COLO668 (cell line): ENCODE results near the gene CERK.
A peak's percentile ranks its signal among the peaks of the same experiment; 100 is the strongest.
"Not testable (repeated sequence)": the region's sequence is repeated elsewhere in the genome, so short reads cannot be mapped to it uniquely, and the experiment has no call there.

ENCODE experiments used
- DNase-seq: peaks from one replicate; lab custom pipeline; 2025; ENCODE audit not compliant: unreplicated experiment; lab: John Stamatoyannopoulos, UW

The CERK gene, protein sequence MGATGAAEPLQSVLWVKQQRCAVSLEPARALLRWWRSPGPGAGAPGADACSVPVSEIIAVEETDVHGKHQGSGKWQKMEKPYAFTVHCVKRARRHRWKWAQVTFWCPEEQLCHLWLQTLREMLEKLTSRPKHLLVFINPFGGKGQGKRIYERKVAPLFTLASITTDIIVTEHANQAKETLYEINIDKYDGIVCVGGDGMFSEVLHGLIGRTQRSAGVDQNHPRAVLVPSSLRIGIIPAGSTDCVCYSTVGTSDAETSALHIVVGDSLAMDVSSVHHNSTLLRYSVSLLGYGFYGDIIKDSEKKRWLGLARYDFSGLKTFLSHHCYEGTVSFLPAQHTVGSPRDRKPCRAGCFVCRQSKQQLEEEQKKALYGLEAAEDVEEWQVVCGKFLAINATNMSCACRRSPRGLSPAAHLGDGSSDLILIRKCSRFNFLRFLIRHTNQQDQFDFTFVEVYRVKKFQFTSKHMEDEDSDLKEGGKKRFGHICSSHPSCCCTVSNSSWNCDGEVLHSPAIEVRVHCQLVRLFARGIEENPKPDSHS

DNA sequence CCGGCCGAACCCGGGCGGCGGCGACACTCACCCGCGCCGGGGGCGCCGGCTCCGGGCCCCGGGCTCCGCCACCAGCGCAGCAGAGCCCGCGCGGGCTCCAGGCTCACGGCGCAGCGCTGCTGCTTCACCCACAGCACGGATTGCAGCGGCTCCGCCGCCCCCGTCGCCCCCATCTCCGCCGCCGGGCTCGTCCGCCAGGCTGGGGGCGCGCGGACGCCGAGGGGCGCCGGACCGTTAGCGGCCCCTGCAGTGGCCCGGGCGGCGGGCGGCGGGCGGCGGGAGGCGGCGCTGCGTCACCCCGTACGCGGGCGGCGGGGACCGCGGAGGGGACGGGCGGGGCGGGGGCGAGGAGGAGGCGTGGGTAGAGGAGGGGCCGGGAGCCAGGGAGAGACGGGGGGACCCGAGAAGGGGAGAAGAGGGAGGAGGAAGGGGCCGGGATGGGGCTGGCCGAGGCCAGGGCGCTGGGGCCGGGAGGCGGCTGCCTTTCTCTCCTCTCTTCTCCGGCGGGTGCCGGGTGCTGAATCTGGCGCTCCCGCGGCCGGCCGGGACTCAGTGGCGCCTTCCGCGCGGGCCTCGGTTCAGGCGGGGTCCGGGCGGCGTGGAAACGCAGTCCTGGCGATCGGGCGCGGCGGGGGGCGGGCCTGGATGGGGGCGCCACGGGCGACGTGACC is at the start of gene CERK:
Gene CERK, minus strand, starts transcription at position 277 of the 671 bp plus-strand sequence. Its CDS starts 104 bp downstream, at position 173.
- DNase-seq, result peak; percentile 74

DNA sequence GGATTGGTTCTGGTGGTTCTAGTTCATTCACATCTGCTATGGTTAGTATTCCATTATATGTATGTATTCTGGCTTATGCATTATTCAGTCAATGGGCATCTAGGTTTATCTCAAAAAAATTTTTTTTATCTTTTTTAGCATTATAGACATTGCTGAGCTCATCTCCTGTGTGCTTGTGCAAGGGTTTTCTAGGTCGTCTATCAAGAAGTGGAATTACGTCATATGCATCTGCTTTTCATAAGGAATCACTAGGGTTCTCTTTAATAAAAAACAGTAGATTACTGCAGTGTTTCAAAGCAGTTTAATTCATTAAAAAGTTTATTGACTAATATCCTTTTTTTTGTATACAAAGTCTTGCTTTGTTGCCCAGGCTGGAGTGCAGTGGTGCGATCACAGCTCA is 45.7 kb upstream of the CERK start:
- DNase-seq, result no peak

DNA sequence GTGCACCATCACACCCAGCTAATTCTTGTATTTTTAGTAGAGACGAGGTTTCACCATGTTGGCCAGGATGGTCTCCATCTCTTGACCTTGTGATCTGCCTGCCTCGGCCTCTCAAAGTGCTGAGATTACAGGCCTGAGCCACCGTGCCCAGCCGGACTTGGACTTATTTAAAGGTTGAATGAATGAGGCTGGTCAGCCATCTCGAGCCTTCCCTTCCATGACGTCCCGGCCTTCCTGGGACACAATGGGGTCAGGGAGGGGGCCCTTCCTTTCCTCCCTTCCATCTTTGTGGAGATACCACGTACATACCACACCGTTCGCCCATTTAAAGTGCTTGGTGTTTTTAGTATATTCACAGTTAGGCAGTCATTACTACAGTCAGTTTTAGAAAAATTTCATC is 44.1 kb upstream of the CERK start:
- DNase-seq, result not testable (repeated sequence)

DNA sequence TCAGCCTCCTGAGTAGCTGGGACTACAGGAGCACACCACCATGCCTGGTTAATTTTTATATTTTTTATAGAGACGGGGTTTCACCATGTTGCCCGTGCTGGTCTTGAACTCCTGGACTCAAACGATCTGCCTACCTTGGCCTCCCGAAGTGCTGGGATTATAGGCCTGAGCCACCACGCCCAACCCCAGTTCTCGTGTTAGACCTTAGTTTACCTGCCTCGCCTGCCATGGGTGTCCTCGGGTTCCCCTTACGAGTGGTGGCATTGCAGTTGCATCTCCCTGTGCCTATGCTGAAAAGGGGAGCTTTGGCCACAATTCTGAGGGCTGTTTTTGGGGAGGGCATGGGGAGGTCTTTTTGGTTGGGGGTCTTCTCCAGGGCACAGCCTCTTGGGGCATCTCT is 43.2 kb upstream of the CERK start:
- no peak for DNase-seq

DNA sequence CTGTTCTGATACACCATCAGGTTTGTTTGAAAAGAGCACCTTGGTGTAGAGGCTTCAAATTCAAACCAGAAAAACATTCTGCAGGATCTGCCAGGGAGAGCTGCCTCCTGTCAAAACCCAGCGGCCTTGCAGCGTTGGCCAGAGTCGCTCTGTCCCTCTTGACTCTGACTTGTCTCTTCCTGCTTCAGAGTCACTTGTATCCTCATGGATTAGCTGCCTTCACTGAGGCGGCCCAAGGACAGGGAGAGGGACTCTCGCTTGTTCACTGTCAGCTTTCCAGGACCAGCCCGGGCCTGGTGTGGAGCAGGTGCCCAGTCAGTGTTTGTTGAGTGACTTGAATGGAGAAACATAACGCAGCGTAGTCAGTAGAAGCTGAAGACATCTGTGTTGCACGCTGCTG is 42.4 kb upstream of the CERK start:
- DNase-seq, result no peak

DNA sequence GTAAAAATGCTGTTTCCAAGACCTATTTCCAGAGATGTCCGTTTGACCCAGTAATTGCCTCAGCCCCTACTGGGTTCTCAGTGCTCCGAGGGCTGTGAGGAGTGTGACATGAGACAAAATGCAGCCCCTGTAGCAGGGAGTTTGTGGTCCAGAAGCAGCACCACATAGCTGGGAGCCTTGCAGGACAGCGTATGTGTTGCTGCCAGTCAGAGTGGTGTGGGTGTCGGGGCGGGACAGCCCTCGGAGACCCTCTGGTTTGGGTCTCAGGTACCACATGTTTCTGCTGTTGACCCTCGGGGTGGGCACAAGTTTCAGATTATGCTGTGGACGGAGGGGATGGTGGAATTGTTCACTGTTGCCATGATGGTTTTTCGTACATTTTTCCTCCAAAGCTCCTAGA is 41.6 kb upstream of the CERK start:
- DNase-seq, result no peak

DNA sequence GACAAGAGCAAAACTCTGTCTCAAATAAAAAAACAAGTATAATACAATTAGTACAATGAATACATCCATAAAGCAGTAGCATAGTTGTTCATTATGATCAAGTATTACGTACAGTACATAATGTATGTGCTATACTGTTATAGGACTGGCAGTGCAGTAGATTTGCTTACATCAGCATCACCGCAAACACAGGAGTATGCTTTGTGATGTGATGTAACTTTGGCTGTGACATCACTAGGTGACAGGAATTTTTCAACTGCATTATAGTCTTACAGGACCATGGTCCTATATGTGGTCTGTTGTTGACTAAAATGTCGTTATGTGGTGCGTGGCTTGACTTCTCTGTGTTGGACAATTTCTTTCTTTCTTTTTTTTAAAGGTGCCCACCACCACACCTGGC is 41.0 kb upstream of the CERK start:
- DNase-seq, result no peak

DNA sequence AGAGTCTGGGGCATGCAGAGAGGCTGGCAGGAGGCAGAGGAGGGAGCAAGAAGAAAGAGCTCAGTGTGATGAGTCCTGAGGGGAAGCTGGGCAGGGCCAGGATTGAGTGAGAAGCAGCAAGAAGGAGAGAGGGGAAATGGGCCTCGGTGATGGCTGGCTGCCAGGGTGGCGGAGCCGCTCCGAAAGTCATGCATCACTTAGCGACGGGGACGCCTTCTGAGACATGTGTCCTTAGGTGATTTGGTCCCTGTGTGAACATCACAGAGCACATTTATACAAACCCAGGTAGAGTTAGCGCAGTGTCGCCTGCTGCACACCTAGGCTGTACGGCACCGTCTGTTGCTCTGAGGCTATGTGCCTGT is 39.5 kb upstream of the CERK start:
- no peak for DNase-seq

DNA sequence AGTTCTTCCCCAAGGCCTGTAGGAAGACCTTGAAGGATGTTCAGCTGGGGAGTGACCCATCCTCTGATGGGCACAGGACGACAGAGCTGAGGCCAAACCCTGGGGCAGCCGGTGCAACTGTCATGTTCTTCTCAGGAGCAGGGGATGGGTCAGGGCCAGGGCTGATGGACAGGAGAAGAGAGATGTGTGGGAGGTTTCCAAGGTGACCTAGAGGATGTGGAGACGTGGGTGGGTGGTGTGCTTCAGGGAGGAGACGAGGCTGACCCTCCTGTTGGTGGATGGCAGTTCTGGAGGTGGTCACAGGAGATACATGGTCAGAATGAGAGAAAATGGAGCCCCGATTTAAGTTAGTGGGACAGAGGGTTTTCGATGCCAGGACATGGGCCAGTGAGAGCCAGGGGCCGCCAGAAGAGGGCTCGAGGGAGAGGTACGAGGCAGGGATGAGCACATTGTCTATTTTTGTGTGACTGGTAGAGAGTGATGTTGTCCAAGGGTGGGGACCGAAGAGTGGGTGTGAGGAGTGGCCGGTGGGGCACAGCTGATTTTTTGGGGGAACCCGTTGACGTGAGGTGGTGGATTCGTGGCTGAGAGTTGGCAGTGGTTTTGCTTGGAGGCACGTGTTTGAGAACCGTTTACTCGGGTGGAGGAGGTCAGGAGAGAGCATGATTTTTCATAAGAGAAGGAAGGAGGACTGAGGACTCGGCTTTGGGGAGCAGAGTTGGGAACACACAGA is 39.0 kb upstream of the CERK start:
- DNase-seq, result no peak

DNA sequence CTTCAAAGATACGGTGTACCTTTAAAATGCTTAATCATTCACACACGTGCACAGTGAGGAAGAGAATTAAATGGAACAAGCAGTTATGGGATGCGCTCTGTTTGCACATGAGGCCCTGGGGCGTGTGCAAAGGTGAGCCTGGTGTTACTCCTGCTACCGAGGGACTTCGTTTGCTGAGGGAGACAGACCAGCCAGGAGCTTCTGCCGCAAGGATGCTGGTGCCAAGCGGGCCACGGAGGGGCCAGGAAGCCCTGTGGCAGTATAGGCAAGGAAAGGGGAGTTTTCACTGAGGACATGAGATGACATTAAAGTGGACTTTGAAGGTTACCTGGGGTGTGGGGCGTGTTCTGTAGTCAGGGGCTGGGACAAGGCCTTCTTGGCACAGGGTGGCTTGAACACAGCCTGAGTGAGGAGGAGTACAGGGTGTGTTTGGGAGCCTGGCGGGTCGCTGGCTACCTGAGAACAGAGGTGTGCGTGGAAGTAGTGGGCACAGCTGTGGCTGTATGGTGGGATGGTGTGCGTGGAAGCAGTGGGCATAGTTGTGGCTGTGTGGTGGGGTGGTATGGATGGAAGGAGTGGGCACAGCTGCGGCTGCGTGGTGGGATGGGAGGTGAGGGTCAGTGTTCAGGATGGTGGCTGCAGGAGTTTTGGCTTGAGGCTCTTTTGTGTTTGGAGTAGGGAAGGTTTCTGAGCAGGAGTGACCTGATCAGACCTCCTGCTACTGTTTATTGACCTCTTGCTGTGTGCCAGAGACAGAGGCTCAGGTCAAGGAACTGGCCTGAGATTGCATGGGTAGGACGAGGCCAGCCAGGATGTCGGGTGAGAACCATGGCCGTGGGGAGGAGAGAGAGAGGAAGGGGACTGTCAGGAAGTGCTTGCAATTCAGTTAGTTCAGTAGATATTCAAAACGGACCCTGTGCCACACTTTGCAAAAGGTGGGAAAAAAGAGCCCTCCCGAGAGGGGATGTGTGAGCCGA is 38.1 kb upstream of the CERK start:
- DNase-seq, result peak; percentile 59

DNA sequence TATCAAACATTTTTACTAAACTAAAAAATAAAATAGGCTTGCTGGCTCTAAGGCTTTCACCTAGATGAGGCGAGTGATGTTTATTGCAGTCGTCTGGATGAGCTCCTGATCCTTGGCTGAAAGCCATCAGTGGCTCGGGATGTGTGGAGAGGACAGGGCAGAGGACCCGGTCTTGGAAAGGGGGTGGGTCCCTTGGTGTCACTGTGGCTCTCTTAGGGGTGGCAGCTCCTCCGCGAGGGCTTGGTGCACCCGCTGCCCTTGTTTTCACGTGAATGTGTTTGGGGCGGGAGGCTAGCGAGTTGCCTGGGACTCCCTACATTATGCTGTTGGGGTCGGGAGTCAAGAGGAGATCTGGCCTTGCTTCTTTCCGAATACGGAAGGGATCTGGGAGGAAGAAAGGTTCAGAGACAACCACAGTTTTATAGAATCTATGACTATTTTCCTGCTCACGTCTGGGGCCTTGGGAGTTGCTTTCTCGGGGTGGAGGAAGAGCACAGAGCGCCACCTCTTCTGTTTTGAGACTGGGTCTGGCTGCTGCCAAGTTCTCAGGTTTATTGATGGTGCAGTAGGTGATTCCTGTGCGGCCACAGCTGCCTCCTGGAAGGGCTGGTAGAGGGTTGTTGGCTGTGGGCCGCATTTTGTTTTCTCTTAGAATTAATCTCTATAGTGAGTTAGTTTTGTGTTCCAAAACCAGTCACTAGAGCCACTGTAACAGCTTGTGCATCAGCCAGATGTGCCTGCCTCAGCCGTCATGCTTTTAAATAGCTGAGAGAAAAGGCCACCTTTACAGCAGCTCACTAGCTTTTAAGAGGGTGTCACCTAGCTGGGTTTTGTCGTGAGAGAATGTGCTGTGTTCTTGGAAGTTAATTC is 37.2 kb upstream of the CERK start:
- DNase-seq, result no peak

DNA sequence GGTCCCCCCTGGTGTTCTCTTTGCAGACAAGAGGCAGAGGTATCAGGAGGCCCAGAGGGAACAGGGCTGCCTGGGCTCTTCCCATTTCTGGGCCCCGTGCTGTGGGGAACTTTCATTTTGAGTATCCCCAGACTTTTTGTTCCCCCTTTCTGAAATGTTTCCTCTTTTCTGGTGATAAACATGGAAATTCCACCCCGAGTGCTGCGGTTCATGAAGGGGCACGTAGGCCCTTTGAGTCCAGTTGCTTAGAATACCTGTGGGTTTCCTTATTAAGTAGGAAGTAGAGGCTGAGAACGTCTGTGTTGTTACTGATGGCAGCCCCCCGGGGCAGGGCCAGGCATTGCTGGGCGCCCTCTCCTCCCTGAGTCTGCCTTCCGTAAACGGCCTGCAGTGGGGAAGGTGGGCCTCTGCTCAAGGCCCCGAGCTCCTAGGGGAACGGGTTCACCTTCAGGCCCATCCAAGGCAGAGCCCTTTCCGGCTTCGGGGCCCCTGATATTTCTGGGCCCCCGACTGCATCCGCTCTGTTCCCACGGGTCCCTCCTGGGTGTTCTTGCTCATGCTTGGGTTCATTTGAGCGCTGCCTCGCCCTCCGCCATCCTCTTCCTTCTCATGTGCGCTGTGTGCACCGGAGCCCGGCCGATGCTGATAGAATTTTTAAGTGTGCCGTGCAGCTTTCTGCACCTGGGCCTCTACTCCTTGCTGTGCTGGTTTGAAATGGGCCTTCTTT is 36.4 kb upstream of the CERK start:
- no peak for DNase-seq

DNA sequence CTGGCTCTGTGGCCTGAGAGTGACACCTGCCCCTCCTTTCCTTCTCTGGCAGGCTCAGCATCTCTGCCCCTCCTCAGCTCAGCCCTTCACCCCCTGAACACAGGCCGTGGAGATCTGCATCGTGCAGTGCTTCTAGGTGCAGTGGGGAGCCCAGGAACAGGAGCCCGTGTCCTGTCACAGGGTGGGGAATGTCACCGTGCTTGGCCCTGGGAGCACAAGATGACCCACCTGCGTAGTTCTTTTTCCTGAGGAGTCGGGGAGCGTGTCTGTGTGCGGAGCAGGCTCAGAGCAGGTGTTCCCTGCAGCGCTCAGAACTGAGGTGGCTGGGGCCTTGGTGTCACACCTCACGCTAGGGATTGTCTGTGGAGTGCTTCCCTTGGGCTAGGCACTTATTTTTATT is 35.0 kb upstream of the CERK start:
- DNase-seq, result no peak

DNA sequence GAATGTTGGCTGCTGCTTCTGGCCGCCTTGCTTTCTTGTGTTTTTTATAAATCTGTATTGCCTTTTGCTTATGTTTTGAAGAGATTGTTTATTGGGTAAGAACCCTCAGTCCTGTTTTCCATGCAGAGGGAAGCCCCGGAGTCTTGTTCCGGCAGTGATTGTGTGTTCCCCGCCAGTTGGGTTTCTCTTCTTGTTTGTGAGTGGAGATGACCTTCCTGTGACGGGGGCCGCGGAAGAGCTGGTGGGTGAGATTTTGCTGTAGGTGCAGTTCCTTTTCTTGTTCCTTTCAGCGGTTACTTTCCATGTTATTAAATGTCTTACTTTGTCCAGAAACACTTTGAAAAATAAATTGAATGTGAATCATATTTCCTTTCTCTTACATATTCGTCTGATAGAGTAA is 32.7 kb upstream of the CERK start:
- DNase-seq, result no peak

DNA sequence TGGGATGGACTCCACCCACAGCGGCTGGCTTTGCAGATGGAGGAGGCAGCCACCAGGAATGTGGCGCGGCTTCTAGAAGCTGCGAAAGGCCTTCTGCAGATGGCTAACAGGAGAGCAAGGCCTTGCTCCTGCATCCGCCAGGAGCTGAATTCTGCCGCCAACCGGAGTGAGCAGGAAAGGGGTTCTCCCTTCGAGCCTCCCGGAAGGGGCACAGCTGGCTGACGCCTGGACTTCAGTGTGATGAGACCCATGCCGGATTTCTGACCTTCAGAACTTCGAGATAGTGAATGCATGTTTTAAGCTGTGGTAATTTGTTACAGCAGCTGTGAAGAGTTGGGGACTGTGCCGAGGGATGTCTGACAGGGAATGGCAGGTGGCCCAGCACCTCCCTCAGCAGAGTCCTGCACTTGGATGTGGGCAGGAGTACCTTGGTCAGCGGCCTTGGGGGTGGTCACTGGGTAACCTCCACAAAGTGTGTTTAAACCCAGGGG is 32.1 kb upstream of the CERK start:
- no peak for DNase-seq

DNA sequence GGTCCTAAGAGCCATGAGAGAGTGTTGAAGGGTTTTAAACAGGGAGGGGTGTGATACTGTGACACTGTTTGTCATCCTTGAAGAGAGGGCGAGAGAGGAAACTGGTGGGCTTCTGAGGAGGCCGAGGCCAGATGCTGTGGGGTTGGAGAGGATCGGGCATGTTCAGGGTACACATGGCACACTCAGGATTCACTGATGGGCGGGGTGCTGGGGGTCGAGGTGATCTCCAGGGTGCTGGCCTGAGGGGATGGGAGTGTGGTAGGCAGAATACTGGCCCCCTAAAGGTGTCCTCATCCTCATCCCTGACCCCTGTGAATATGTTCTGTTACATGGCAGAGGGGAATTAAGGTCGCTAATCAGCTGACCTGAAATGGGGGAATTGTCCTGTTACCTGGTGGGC is 31.7 kb upstream of the CERK start:
- DNase-seq, result no peak

DNA sequence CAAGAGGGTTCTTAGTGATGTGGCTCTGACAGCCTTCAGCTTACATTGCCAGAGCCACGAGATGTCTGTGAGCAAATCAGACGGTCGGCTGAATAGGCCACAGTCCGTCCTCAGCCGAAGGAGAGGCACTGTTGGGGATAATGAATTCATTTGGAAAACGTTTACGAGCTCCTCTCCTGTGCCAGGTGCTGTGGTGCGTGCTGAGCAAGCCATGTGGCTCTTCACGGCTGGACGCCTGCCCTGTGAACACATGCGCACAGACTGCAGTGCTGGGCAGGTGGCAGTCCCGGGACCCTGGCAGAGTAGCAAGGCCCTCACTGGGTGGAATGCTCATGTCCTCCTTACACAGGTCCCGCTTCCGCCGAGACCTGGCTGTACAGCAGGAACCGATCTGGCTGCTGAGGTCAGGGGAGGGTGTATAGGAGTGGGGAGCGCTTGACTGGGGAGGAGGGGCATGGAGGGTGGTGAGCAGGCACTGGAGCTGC is 31.2 kb upstream of the CERK start:
- DNase-seq, result peak; percentile 90

DNA sequence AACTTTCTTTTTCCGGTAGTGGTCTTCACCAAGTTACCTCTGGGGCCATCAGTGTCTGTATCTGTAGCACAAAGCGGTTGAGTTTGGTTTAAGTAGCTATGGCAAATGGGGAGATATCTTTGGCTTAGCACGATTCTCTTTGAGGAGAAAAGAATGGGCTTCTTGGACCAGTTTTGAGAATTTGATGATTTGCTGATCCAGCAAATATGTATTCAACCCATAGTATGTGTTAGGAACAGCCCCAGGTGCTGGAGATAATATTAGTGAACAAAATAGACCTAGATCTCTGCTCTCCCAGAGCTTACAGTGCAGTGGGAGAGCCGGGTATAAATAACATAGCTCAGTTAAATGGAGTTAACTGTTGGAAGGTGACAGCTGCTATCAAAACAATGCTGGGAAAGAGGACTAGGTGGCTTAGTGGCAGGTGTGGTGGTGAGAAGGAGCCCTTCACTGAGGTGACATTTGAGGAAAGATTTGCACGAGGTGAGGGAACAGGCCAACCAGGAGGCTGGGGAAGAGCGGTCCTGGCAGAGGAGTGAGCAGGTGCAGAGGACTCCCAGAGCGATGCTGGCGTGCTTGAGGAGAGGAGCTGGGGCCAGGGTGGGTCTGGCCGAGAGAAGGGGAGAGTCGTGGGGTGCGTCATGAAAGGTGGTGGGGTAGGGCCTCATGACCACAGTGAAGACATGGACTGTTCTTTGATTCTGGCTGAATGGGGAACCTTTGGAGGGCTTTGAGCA is 29.4 kb upstream of the CERK start:
- DNase-seq, result peak; percentile 63
